ENCODE data around the gene UQCC3.

DNA sequence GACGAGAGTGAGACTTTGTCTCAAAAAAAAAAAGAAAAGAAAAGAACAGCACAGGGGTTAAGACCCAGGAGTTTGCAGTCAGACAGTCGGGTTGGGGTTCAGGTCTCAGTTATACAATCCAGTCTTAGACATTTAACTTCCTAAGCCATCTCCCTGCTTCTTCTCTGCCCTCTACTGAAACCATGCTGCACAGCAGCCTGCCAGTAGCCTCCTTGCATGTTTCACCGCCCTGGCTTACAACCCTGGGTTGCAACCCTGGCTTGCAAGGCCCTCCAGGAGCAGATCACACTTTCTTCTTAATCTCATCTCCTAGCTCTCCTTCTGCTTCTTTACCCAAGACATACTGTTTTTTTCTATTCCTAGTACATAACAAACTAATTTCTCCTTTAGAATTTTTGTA is 43.8 kb upstream of the UQCC3 start:
- TF ChIP-seq POLR2AphosphoS5 (IDR thresholded peaks at IDR 0.05; ENCODE audit: borderline replicate concordance, low read depth, low read length) (no peak), EZH2 (IDR thresholded peaks at IDR 0.05) (no peak), FOXP2 (optimal IDR thresholded peaks at IDR 0.05; ENCODE audit: control extremely low read depth, extremely low read length, insufficient read depth) (no peak)
